Hepatocyte (in vitro differentiated cells): ENCODE data around the gene KRTAP16-1.

ENCODE experiments used
- CTCF ChIP-seq: fragments of 200-600 bp; sonication (generic); IDR thresholded peaks from 2 replicates; pipeline ENCODE4 v1.5.1; 2016; ENCODE audit warnings: antibody characterized with exemption, mild to moderate bottlenecking; ENCODE audit not compliant: poor library complexity
- EZH2 ChIP-seq: fragments of 200-600 bp; sonication (generic); IDR thresholded peaks from 2 replicates; pipeline ENCODE4 v1.6.1; 2016; ENCODE audit warnings: antibody characterized with exemption, mild to moderate bottlenecking, borderline replicate concordance

- TF ChIP-seq CTCF (no peak), EZH2 (no peak)
Measured at GRCh38 chr17:41302981-41303380, 6.1 kb downstream of the KRTAP16-1 start.
